Muscle of arm (tissue), 12 donors: ENCODE results near the gene STK38L. TPM values are rescaled to one million over a fixed set of nuclear protein-coding genes. Genes with fewer than 3 reads are reported as not detected.

Source experiments
- DNase-seq: peaks from one replicate; pipeline ENCODE4 v3.0.0-alpha.2; 2013
- polyA plus RNA-seq, 12 donors: library from polyadenylated mRNA; unstranded; fragments of 120-200 nt; gene quantifications; one replicate each; pipeline ENCODE4 v1.2.1, GENCODE V29; 2013; ENCODE audit not compliant: insufficient read length in 12 of 12

Gene STK38L
- polyA plus RNA-seq, 12 donors, result 12.0 to 41.1 (median 28.1) TPM; not detected in 1

- no peak for DNase-seq
These were observed 65.9 kb downstream of the STK38L start for GRCh38 chr12:27309995-27310315.

- no peak for DNase-seq
These were observed 72.9 kb downstream of the STK38L start for GRCh38 chr12:27316947-27317346.

GRCh38 chr12:27319409-27319808 lies 75.3 kb downstream of the STK38L start:
- DNase-seq, result no peak

GRCh38 chr12:27319848-27320247 lies 75.8 kb downstream of the STK38L start:
- DNase-seq, result no peak

- DNase-seq, result no peak
These were observed 80.4 kb downstream of the STK38L start for GRCh38 chr12:27324530-27324929.

GRCh38 chr12:27330846-27331245 lies 86.8 kb downstream of the STK38L start:
- DNase-seq, result no peak

GRCh38 chr12:27331291-27331926 lies 87.3 kb downstream of the STK38L start:
- DNase-seq, result no peak

- no peak for DNase-seq
These were observed 87.8 kb downstream of the STK38L start for GRCh38 chr12:27331927-27332324.

- no peak for DNase-seq
These were observed 88.3 kb downstream of the STK38L start for GRCh38 chr12:27332407-27332713.

GRCh38 chr12:27332714-27333402 lies 88.8 kb downstream of the STK38L start, which contains the start of gene BMAL2:
TSS of gene BMAL2 (plus strand) at chr12:27332836. CDS start at chr12:27333073, 237 bp downstream.
- no peak for DNase-seq

- DNase-seq, result no peak
These were observed 89.4 kb downstream of the STK38L start for GRCh38 chr12:27333403-27334009.

- no peak for DNase-seq
These were observed 90.1 kb downstream of the STK38L start for GRCh38 chr12:27334042-27334720.

- DNase-seq, result no peak
These were observed 90.6 kb downstream of the STK38L start for GRCh38 chr12:27334721-27335082.

- no peak for DNase-seq
These were observed 91.5 kb downstream of the STK38L start for GRCh38 chr12:27335364-27336281.

GRCh38 chr12:27336282-27336653 lies 92.2 kb downstream of the STK38L start:
- DNase-seq, result no peak

- no peak for DNase-seq
These were observed 93.3 kb downstream of the STK38L start for GRCh38 chr12:27337376-27337775.

- no peak for DNase-seq
These were observed 94.4 kb downstream of the STK38L start for GRCh38 chr12:27338473-27338872.

GRCh38 chr12:27340971-27341370 lies 96.9 kb downstream of the STK38L start:
- DNase-seq, result no peak

- DNase-seq, result no peak
These were observed 98.5 kb downstream of the STK38L start for GRCh38 chr12:27342536-27342935.

GRCh38 chr12:27343255-27344000 lies 99.3 kb downstream of the STK38L start:
- no peak for DNase-seq

- DNase-seq, result no peak
These were observed 100.2 kb downstream of the STK38L start for GRCh38 chr12:27344246-27344645.
